WTC11 (cell line): ENCODE data around the gene RPL31. TPM values are rescaled to one million over a fixed set of nuclear protein-coding genes. Genes with fewer than 3 reads are reported as not detected.

Source experiments
- ATAC-seq: fragments of 200-7000 bp; cut with Tn5 transposase; 2 replicates; pipeline ENCODE4 v1.10.0; 2021; ENCODE audit warnings: mild to moderate bottlenecking, moderate library complexity
- CTCF ChIA-PET: fragments of 300-600 bp; sonication (Branson Sonifier 250); formaldehyde crosslinking; loops from one replicate; lab custom pipeline; 2021; ENCODE audit warnings: antibody characterized with exemption; lab: Charles Lee
- POLR2A ChIA-PET: fragments of 350-600 bp; sonication (Branson Sonifier 250); formaldehyde crosslinking; loops from one replicate; lab custom pipeline; 2021; ENCODE audit warnings: antibody characterized with exemption; lab: Charles Lee
- DNase-seq: peaks from one replicate; pipeline ENCODE4 v3.0.0; 2021; ENCODE audit warnings: low spot score
- H3K27ac Mint-ChIP-seq: 2 replicates; pipeline ENCODE4 v1.8.0; 2021; ENCODE audit warnings: mixed read lengths
- H3K27me3 Mint-ChIP-seq: 2 replicates; pipeline ENCODE4 v1.8.0; 2021; ENCODE audit warnings: low read depth, mild to moderate bottlenecking, moderate library complexity, mixed read lengths
- H3K36me3 Mint-ChIP-seq: 2 replicates; pipeline ENCODE4 v1.8.0; 2021; ENCODE audit warnings: mixed read lengths
- H3K4me1 Mint-ChIP-seq: 2 replicates; pipeline ENCODE4 v1.8.0; 2022; ENCODE audit warnings: mixed read lengths
- H3K4me3 Mint-ChIP-seq: 2 replicates; pipeline ENCODE4 v1.8.0; 2021; ENCODE audit warnings: mild to moderate bottlenecking, moderate library complexity, mixed read lengths
- H3K9me3 Mint-ChIP-seq: 2 replicates; pipeline ENCODE4 v1.8.0; 2021; ENCODE audit warnings: mixed read lengths
- GTF2I ChIP-seq: fragments of 250-450 bp; sonication (Bioruptor Pico); conservative IDR thresholded peaks from 2 replicates; pipeline ENCODE4 v1.4.0; 2021; ENCODE audit warnings: mild to moderate bottlenecking
- HMGA2 ChIP-seq: fragments of 250-450 bp; sonication (Bioruptor Pico); IDR thresholded peaks from 2 replicates; pipeline ENCODE4 v1.4.0; 2021; ENCODE audit warnings: mild to moderate bottlenecking, moderate library complexity
- MYBL2 ChIP-seq: sonication (generic); formaldehyde crosslinking; IDR thresholded peaks from 2 replicates; pipeline ENCODE4 v1.8.1; 2023; ENCODE audit warnings: mild to moderate bottlenecking, moderate library complexity, missing genetic modification reagents
- NR2C2 ChIP-seq: sonication (generic); formaldehyde crosslinking; IDR thresholded peaks from 2 replicates; pipeline ENCODE4 v1.8.0; 2022; ENCODE audit warnings: mild to moderate bottlenecking, missing genetic modification reagents
- OVOL2 ChIP-seq: fragments of 250-450 bp; sonication (Bioruptor Pico); IDR thresholded peaks from 2 replicates; pipeline ENCODE4 v1.9.0; 2021; ENCODE audit warnings: mild to moderate bottlenecking, borderline replicate concordance
- PRRX2 ChIP-seq: fragments of 250-450 bp; sonication (Bioruptor Pico); IDR thresholded peaks from 2 replicates; pipeline ENCODE4 v1.8.0; 2021; ENCODE audit warnings: mild to moderate bottlenecking
- RORB ChIP-seq: fragments of 250-450 bp; sonication (Bioruptor Pico); IDR thresholded peaks from 2 replicates; pipeline ENCODE4 v1.9.0; 2021; ENCODE audit warnings: mild to moderate bottlenecking
- ZNF396 ChIP-seq: fragments of 250-450 bp; sonication (Bioruptor Pico); IDR thresholded peaks from 2 replicates; pipeline ENCODE4 v1.8.0; 2021; ENCODE audit warnings: mild to moderate bottlenecking, moderate library complexity, borderline replicate concordance
- ZNF416 ChIP-seq: fragments of 250-450 bp; sonication (Bioruptor Pico); IDR thresholded peaks from 2 replicates; pipeline ENCODE4 v1.9.0; 2021; ENCODE audit warnings: mild to moderate bottlenecking, inconsistent platforms
- ZNF671 ChIP-seq: fragments of 250-450 bp; sonication (Bioruptor Pico); IDR thresholded peaks from 2 replicates; pipeline ENCODE4 v1.8.0; 2021; ENCODE audit warnings: mild to moderate bottlenecking
- total RNA-seq: library from RNA; stranded (reverse); gene quantifications from 3 replicates; pipeline ENCODE4 v1.2.3, GENCODE V29; 2021
- TF ChIP-seq, protein P1 (sequence below): fragments of 250-450 bp; sonication (Bioruptor Pico); IDR thresholded peaks from 2 replicates; pipeline ENCODE4 v1.9.0; 2021; ENCODE audit warnings: mild to moderate bottlenecking
- TF ChIP-seq, protein P2 (sequence below): sonication (generic); formaldehyde crosslinking; IDR thresholded peaks from 2 replicates; pipeline ENCODE4 v1.8.0; 2023; ENCODE audit warnings: mild to moderate bottlenecking, missing genetic modification reagents
- TF ChIP-seq, protein P3 (sequence below): sonication (generic); formaldehyde crosslinking; IDR thresholded peaks from 2 replicates; pipeline ENCODE4 v1.8.1; 2023; ENCODE audit warnings: mild to moderate bottlenecking, missing genetic modification reagents, moderate library complexity
- TF ChIP-seq, protein P4 (sequence below): sonication (generic); formaldehyde crosslinking; IDR thresholded peaks from 2 replicates; pipeline ENCODE4 v1.8.1; 2022; ENCODE audit warnings: mild to moderate bottlenecking, missing genetic modification reagents, moderate library complexity, borderline replicate concordance
- TF ChIP-seq, protein P5 (sequence below): sonication (generic); formaldehyde crosslinking; IDR thresholded peaks from 2 replicates; pipeline ENCODE4 v1.8.1; 2023; ENCODE audit warnings: mild to moderate bottlenecking, moderate library complexity, missing genetic modification reagents
- TF ChIP-seq, protein P6 (sequence below): sonication (generic); formaldehyde crosslinking; IDR thresholded peaks from 2 replicates; pipeline ENCODE4 v1.8.1; 2022; ENCODE audit warnings: missing genetic modification reagents, borderline replicate concordance
- TF ChIP-seq, protein P7 (sequence below): fragments of 250-450 bp; sonication (Bioruptor Pico); IDR thresholded peaks from 2 replicates; pipeline ENCODE4 v1.9.0; 2021; ENCODE audit warnings: mild to moderate bottlenecking
- TF ChIP-seq, protein P8 (sequence below): sonication (generic); formaldehyde crosslinking; IDR thresholded peaks from 2 replicates; pipeline ENCODE4 v1.8.1; 2022; ENCODE audit warnings: low read depth, missing genetic modification reagents, borderline replicate concordance

Gene RPL31
- total RNA-seq, 1 experiment from 2014 or later, result 1,590 TPM

DNA sequence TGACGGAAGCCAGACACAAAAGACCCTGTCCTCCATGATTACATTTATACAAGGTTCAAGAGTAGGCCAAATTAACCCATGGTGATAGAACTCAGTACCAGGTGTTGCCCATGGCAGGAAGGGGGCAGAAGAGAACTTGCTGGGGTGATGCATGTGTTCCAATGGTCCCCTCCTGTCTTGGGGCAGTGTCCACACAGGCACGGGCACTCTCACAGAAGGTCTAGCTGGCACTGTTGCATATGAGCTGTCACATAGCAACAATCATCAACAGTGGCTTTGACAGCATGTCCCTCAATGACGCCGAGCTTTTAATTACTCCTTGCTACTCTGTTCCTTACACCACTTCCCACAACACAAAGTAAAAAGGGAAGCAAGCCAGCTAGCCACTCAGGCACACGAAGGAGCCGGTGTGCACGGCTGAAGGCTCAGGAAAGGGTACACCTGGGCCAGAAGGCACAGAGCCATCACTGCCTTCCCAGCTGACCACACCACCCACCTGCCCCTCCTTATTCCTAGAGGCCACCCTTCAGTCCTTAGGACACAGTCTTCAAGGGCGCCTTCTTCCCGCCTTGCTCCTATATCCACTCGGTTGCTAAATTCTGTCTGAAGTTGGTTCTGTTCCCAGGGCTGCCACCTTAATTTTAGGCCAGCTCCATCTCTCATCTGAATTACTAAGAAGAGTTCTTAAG is 28.9 kb downstream of the RPL31 start:
- Mint-ChIP-seq H3K27me3 (no peaks in the 10 kb centered on the region), H3K9me3 (peaks cover 16% of the 10 kb centered on the region; the same call in 1 of the 2 replicates), H3K27ac (no peak overlapping the region), H3K4me3 (no peak overlapping the region), H3K4me1 (peaks cover 10% of the 10 kb centered on the region), H3K36me3 (peaks cover 65% of the 10 kb centered on the region)
- ATAC-seq (no peak), DNase-seq (no peak)
- TF ChIP-seq, protein P1, sequence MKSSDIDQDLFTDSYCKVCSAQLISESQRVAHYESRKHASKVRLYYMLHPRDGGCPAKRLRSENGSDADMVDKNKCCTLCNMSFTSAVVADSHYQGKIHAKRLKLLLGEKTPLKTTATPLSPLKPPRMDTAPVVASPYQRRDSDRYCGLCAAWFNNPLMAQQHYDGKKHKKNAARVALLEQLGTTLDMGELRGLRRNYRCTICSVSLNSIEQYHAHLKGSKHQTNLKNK (CRISPR knock-in tag), result no peak
- TF ChIP-seq ZNF671 (CRISPR knock-in tag) (no peak), HMGA2 (no peak), MYBL2 (CRISPR knock-in tag) (no peak), PRRX2 (no peak)
- ChIA-PET CTCF (interaction anchor here (0.5 to 2.0 kb wide), 3 partner anchors 19 to 174 kb away, joined by 4 to 6 read pairs (median 5); no protein-coding TSS in a partner anchor), POLR2A (no interaction called here)

DNA sequence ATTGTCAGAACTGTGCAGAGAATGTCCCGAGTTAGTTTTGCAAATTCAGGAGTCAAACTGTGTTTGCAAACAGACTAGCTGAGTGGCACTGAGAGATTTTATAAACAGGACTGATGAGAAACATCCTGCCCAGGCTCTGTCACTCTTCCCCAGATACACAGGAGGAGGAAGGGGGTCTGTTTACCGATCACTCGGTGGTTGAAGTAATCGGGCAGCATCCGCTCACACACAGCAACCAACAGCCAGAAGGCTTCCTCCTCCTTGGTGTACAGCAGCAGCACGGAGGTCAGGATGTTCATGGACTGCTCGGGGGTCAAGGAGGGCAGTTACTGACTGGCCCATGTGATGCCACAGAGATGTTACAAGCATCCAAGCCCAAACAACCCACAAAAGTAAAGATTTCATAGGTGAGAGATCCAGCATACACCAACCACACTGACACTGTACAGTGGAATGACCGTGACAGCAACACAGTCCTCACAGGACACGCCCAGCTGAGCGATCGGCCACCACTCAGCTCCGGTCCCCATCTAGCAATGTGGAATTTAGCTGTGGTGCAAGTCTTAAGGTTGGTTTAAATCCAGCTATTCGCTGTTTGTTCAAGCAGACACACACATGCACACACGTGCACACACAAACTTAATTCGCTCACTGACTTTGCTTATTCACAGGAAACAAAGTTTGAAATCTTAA is 30.1 kb downstream of the RPL31 start:
- H3K36me3 Mint-ChIP-seq, result peaks cover 65% of the 10 kb centered on the region
- ATAC-seq (no peak), DNase-seq (no peak)
- ChIA-PET CTCF (interaction anchor here (0.6 to 2.0 kb wide), 3 partner anchors 121 to 173 kb away, joined by 3 to 6 read pairs (median 3); no protein-coding TSS in a partner anchor), POLR2A (no interaction called here)
- no peak overlapping the region for H3K4me3 Mint-ChIP-seq
- no peak overlapping the region for H3K27ac Mint-ChIP-seq
- no peaks in the 10 kb centered on the region for H3K4me1 Mint-ChIP-seq
- peaks cover 16% of the 10 kb centered on the region; the same call in 1 of the 2 replicates for H3K9me3 Mint-ChIP-seq
- H3K27me3 Mint-ChIP-seq, result no peaks in the 10 kb centered on the region
- TF ChIP-seq, protein P2, sequence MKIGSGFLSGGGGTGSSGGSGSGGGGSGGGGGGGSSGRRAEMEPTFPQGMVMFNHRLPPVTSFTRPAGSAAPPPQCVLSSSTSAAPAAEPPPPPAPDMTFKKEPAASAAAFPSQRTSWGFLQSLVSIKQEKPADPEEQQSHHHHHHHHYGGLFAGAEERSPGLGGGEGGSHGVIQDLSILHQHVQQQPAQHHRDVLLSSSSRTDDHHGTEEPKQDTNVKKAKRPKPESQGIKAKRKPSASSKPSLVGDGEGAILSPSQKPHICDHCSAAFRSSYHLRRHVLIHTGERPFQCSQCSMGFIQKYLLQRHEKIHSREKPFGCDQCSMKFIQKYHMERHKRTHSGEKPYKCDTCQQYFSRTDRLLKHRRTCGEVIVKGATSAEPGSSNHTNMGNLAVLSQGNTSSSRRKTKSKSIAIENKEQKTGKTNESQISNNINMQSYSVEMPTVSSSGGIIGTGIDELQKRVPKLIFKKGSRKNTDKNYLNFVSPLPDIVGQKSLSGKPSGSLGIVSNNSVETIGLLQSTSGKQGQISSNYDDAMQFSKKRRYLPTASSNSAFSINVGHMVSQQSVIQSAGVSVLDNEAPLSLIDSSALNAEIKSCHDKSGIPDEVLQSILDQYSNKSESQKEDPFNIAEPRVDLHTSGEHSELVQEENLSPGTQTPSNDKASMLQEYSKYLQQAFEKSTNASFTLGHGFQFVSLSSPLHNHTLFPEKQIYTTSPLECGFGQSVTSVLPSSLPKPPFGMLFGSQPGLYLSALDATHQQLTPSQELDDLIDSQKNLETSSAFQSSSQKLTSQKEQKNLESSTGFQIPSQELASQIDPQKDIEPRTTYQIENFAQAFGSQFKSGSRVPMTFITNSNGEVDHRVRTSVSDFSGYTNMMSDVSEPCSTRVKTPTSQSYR (CRISPR knock-in tag), result no peak
- TF ChIP-seq, protein P3, sequence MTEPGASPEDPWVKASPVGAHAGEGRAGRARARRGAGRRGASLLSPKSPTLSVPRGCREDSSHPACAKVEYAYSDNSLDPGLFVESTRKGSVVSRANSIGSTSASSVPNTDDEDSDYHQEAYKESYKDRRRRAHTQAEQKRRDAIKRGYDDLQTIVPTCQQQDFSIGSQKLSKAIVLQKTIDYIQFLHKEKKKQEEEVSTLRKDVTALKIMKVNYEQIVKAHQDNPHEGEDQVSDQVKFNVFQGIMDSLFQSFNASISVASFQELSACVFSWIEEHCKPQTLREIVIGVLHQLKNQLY, result no peak
- TF ChIP-seq, protein P4, sequence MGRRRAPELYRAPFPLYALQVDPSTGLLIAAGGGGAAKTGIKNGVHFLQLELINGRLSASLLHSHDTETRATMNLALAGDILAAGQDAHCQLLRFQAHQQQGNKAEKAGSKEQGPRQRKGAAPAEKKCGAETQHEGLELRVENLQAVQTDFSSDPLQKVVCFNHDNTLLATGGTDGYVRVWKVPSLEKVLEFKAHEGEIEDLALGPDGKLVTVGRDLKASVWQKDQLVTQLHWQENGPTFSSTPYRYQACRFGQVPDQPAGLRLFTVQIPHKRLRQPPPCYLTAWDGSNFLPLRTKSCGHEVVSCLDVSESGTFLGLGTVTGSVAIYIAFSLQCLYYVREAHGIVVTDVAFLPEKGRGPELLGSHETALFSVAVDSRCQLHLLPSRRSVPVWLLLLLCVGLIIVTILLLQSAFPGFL, result no peak
- TF ChIP-seq OVOL2 (CRISPR knock-in tag), result no peak
- no peak for TF ChIP-seq RORB
- TF ChIP-seq, protein P5, sequence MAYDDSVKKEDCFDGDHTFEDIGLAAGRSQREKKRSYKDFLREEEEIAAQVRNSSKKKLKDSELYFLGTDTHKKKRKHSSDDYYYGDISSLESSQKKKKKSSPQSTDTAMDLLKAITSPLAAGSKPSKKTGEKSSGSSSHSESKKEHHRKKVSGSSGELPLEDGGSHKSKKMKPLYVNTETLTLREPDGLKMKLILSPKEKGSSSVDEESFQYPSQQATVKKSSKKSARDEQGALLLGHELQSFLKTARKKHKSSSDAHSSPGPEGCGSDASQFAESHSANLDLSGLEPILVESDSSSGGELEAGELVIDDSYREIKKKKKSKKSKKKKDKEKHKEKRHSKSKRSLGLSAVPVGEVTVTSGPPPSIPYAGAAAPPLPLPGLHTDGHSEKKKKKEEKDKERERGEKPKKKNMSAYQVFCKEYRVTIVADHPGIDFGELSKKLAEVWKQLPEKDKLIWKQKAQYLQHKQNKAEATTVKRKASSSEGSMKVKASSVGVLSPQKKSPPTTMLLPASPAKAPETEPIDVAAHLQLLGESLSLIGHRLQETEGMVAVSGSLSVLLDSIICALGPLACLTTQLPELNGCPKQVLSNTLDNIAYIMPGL (CRISPR knock-in tag), result no peak
- TF ChIP-seq ZNF416 (CRISPR knock-in tag), result no peak
- TF ChIP-seq NR2C2 (CRISPR knock-in tag), result no peak
- TF ChIP-seq, protein P6, sequence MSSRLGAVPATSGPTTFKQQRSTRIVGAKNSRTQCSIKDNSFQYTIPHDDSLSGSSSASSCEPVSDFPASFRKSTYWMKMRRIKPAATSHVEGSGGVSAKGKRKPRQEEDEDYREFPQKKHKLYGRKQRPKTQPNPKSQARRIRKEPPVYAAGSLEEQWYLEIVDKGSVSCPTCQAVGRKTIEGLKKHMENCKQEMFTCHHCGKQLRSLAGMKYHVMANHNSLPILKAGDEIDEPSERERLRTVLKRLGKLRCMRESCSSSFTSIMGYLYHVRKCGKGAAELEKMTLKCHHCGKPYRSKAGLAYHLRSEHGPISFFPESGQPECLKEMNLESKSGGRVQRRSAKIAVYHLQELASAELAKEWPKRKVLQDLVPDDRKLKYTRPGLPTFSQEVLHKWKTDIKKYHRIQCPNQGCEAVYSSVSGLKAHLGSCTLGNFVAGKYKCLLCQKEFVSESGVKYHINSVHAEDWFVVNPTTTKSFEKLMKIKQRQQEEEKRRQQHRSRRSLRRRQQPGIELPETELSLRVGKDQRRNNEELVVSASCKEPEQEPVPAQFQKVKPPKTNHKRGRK, result no peak
- TF ChIP-seq GTF2I (CRISPR knock-in tag), result no peak
- TF ChIP-seq, protein P7, sequence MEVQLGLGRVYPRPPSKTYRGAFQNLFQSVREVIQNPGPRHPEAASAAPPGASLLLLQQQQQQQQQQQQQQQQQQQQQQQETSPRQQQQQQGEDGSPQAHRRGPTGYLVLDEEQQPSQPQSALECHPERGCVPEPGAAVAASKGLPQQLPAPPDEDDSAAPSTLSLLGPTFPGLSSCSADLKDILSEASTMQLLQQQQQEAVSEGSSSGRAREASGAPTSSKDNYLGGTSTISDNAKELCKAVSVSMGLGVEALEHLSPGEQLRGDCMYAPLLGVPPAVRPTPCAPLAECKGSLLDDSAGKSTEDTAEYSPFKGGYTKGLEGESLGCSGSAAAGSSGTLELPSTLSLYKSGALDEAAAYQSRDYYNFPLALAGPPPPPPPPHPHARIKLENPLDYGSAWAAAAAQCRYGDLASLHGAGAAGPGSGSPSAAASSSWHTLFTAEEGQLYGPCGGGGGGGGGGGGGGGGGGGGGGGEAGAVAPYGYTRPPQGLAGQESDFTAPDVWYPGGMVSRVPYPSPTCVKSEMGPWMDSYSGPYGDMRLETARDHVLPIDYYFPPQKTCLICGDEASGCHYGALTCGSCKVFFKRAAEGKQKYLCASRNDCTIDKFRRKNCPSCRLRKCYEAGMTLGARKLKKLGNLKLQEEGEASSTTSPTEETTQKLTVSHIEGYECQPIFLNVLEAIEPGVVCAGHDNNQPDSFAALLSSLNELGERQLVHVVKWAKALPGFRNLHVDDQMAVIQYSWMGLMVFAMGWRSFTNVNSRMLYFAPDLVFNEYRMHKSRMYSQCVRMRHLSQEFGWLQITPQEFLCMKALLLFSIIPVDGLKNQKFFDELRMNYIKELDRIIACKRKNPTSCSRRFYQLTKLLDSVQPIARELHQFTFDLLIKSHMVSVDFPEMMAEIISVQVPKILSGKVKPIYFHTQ (CRISPR knock-in tag), result no peak
- no peak for TF ChIP-seq ZNF396
- TF ChIP-seq, protein P8, sequence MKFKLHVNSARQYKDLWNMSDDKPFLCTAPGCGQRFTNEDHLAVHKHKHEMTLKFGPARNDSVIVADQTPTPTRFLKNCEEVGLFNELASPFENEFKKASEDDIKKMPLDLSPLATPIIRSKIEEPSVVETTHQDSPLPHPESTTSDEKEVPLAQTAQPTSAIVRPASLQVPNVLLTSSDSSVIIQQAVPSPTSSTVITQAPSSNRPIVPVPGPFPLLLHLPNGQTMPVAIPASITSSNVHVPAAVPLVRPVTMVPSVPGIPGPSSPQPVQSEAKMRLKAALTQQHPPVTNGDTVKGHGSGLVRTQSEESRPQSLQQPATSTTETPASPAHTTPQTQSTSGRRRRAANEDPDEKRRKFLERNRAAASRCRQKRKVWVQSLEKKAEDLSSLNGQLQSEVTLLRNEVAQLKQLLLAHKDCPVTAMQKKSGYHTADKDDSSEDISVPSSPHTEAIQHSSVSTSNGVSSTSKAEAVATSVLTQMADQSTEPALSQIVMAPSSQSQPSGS (CRISPR knock-in tag), result no peak
